Measurements from ENCODE around the gene TNC. TPM values are rescaled to one million over a fixed set of nuclear protein-coding genes. Genes with fewer than 3 reads are reported as not detected.

Gene TNC
- total RNA-seq, 4 donors from 2014 or later = 79.7 to 242 (median 161) TPM

- H3K4me3 ChIP-seq = no peak overlapping the region
- DNase-seq = no peak
- no peak overlapping the region for H3K27ac ChIP-seq
- TF ChIP-seq CTCF (IDR thresholded peaks at IDR 0.05) (no peak), POLR2A (IDR thresholded peaks at IDR 0.05) (no peak)
- H3K36me3 ChIP-seq = no peaks in the 10 kb centered on the region
- H3K9me3 ChIP-seq = no peaks in the 10 kb centered on the region
- no peaks in the 10 kb centered on the region for H3K27me3 ChIP-seq
- no peaks in the 10 kb centered on the region for H3K4me1 ChIP-seq
- intact Hi-C loops (cut with DNase I; ENCODE audit: low total_unique reads) = no loop called here
These were observed 130.8 kb downstream of the TNC start for GRCh38 chr9:114987116-114987515.

GRCh38 chr9:114985959-114986501 is 131.9 kb downstream of the TNC start:
- Histone ChIP-seq H3K4me1 (no peaks in the 10 kb centered on the region), H3K27ac (no peak overlapping the region), H3K4me3 (no peak overlapping the region), H3K27me3 (no peaks in the 10 kb centered on the region), H3K36me3 (no peaks in the 10 kb centered on the region), H3K9me3 (no peaks in the 10 kb centered on the region)
- TF ChIP-seq CTCF (IDR thresholded peaks at IDR 0.05) = no peak
- TF ChIP-seq POLR2A (IDR thresholded peaks at IDR 0.05) = no peak
- intact Hi-C loops (cut with DNase I; ENCODE audit: low total_unique reads) = no loop called here
- no peak for DNase-seq

GRCh38 chr9:114981063-114981462 is 136.9 kb downstream of the TNC start:
- DNase-seq = no peak
- no peak for TF ChIP-seq POLR2A (IDR thresholded peaks at IDR 0.05)
- Histone ChIP-seq H3K27ac (no peak overlapping the region), H3K4me3 (no peak overlapping the region), H3K4me1 (no peaks in the 10 kb centered on the region), H3K9me3 (no peaks in the 10 kb centered on the region), H3K27me3 (no peaks in the 10 kb centered on the region), H3K36me3 (no peaks in the 10 kb centered on the region)
- intact Hi-C loops (cut with DNase I; ENCODE audit: low total_unique reads) = no loop called here

- H3K9me3 ChIP-seq = no peaks in the 10 kb centered on the region
- no peak for TF ChIP-seq POLR2A (IDR thresholded peaks at IDR 0.05)
- TF ChIP-seq CTCF (IDR thresholded peaks at IDR 0.05) = no peak
These were observed 144.7 kb downstream of the TNC start for GRCh38 chr9:114973216-114973615.

GRCh38 chr9:114972510-114973136 is 145.3 kb downstream of the TNC start:
- no peak for DNase-seq
- no peaks in the 10 kb centered on the region for H3K4me1 ChIP-seq
- intact Hi-C loops (cut with DNase I; ENCODE audit: low total_unique reads) = no loop called here
- no peaks in the 10 kb centered on the region for H3K36me3 ChIP-seq
- TF ChIP-seq POLR2A (IDR thresholded peaks at IDR 0.05) (no peak), CTCF (IDR thresholded peaks at IDR 0.05) (no peak)
- H3K27me3 ChIP-seq = no peaks in the 10 kb centered on the region
- no peak overlapping the region for H3K4me3 ChIP-seq
- no peak overlapping the region for H3K27ac ChIP-seq
- H3K9me3 ChIP-seq = no peaks in the 10 kb centered on the region

More at GRCh38 chr9:114973216-114973615, 144.7 kb downstream of the TNC start:
- Histone ChIP-seq H3K27ac (no peak overlapping the region), H3K27me3 (no peaks in the 10 kb centered on the region), H3K4me1 (no peaks in the 10 kb centered on the region), H3K4me3 (no peak overlapping the region), H3K36me3 (no peaks in the 10 kb centered on the region)
- intact Hi-C loops (cut with DNase I; ENCODE audit: low total_unique reads) = no loop called here
- no peak for DNase-seq

Other genes starting within 250 kb of the TNC start
- gene TNFSF8, start 187.6 kb downstream of the TNC start, total RNA-seq = 1 to 10 TPM in 3 of 4 donors, under 1 TPM in 1; 0.51 to 1.5 (median 1.1) TPM